GM21381 (cell line): Measurements from ENCODE around the gene TMEM234.

Experiments
- ATAC-seq: cut with Tn5 transposase; IDR thresholded peaks from one replicate; pipeline ENCODE4 v1.9.1; 2021; ENCODE audit warnings: mild to moderate bottlenecking, moderate library complexity; ENCODE audit not compliant: unreplicated experiment

Gene TMEM234

DNA sequence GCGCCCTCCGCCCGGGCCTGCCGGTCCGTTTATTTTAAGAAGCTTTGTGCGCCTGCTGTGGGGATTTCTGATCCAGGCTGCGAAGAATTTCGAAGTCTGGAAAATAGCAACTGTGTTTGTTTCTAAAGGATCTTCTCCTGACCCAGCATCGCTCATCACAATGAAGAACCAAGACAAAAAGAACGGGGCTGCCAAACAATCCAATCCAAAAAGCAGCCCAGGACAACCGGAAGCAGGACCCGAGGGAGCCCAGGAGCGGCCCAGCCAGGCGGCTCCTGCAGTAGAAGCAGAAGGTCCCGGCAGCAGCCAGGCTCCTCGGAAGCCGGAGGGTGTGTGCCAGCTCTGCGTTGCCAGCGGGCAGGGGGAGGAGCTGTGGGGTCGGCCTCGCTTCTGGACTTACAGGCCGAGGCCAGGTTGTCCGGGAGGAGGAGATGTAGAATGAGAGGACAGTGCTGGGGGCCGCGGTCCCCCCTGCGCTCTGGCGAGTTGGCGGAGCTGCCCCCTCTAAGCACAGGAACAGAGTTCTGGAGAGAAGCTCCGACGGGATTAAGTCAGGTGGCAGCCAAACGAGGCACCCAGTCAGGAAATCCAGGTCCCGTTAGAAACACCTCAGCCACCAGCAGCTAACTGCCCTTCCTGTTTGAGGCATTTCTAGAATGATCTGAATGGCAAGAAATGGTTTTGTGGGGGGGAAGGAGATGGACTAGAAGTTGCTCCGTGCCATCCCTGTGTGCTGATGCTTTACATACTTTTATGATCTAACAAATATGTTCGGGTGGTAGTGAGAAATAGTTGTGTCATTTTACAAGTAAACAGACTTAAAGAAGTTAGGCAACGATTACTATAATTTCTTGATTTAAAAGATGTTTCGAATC lies 41.7 kb downstream of the TMEM234 start:
- no peak for ATAC-seq

DNA sequence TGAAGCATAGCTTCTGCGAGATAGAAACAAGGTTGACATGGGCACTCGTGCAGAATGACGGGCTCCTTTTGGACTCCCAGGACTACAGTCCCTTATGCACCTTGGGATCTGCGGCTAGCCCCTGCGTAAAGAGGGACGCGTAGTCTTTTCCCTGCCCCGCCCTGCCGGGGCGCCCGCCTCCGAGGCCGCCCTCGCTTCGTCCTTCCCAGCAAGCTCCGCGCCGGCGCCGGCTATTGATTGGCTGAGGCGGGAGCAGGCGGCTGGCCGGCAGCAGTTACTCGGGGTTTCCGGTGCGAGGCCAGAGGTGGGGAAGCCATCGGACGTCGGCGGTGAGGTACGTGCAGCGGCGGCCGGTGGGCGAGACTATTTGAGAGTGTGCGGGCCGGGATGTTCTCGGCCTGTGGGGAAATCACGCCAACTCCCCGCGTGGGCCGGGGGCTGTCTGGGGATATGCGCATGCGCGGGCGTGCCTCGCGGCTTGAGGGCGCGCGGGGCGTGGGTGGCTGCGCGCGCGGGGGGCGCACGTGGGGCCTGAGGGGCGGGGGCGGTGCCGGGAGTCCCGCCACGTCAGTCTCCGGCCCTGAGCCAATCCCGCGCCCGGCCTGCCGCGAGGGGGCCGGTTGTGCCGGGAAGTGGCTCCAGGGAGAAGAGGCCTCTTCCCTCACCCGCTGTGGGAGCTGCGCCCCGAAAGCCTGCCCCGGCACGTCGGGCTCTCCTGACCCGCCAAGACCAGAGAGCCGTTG lies 42.5 kb downstream of the TMEM234 start, which contains the start of gene TXLNA:
Gene TXLNA (plus strand): TSS at position 233 of the 743 bp plus-strand sequence. CDS start 671 bp downstream, outside the sequence.
- peak; percentile 90 for ATAC-seq

DNA sequence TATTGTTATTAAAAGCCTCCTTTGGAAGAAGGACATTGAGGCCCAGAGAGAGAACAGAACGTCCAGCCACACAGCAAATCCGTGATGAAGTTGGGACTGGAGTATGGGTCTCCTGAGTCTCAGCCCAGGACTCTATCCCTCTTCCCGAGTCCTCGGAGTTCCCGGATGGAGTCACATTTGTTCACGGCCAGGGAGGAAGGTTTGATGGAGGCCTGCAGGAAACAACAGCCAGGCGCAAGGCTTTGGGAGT lies 43.0 kb downstream of the TMEM234 start:
- no peak for ATAC-seq

DNA sequence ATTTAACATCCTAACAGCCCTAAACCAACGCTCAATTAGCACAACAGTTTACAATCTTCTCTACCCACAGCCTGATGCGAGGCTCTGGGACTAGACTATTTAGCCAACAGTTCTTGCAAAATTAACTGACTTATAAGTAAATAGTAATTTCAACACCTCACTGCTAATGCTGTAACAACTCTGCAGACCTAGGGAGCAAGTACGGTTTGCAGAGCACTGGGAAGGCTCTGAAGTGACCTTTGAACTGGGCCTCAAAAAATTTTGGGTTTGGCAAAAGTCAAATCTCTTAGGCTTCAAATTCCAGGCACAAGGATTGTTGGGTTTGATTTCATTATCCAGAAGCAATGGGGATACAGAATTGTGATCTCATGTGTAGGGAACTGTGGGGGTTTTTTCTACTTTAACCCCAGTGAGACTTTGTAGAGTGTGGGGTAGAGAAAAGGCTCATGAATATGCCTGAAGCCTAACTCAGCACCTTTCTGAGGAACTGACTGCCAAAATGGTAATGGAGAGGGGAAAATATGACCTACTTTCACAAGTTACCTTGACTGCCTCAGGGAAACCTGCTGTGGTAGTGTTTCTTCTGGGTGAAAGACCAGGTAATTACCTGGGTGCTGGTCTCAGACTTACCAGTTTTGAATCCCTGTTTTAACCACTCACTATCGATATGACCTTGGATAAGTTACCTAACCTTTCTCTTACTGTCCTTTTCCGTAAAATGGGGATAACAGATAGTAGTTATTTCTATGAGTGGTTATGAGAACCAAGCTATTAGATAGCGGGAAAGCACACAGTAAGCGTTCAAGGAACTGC lies 43.6 kb downstream of the TMEM234 start:
- ATAC-seq: no peak

DNA sequence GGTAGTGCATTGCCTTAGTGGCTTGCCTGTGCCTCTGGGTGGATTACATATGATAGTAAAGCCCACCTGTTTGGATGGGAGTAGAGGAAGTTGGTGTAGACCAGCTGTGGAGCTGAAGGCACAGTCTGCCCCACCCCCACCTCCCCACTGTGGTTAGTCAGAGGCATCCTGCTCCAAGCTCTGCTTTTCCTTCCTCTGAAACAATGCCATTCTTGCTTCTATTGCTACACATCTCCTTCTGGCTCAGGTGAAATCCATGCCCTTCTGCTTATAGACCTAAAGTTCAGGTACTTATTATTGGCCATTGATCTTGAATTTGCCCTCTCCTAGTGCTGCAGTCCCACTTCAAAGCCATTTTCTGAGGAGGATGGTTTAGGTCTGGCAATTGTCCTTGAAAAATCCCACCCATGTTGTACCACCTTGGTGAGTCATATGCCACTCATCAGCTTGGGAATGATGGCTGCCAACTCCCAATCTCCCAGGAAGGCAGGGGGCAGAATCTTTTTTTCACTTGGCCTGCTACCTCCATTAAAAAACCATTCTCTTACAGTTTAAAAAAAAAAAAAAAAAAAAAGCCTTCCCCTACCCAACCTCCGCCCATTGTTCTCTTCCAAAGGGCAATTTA lies 49.4 kb downstream of the TMEM234 start:
- ATAC-seq: no peak

DNA sequence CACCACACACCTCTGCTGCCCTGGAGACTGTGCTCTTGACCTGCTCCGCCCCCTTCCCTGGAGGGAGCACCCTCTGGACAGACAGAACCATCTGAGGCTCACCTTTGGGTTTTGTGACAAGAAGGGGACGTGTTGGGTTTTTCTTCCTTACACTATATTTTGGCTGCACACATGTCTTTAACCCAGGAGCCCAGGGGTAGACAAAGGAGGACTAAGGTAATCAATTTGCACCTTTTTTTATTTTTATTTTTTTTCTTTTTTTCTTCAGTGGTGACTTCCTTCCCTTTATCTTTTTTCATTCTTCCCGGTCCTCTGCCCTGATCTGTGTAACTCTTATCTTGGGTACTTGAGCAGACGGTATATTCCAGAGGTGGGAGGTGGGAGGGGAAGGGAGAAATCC lies 51.2 kb downstream of the TMEM234 start:
- no peak for ATAC-seq
